ENCODE measurements around the gene APCDD1. TPM values are rescaled to one million over a fixed set of nuclear protein-coding genes. Genes with fewer than 3 reads are reported as not detected.

APCDD1 gene
- total and polyA plus RNA-seq, 8 donors, result 5.6 to 31.1 (median 16.4) TPM

GRCh38 chr18:10439898-10440297, 14.5 kb upstream of the APCDD1 start:
- no peak for DNase-seq
- Histone ChIP-seq H3K27me3 (no peaks in the 10 kb centered on the region), H3K4me3 (no peak overlapping the region), H3K27ac (no peak overlapping the region), H3K9me3 (no peaks in the 10 kb centered on the region), H3K36me3 (no peaks in the 10 kb centered on the region), H3K4me1 (no peaks in the 10 kb centered on the region)
- intact Hi-C loops (cut with DNase I), result loop anchor here in 1 of 3 donors (10.0 kb wide), 1 partner anchor 1005 kb away; no protein-coding TSS in a partner anchor
- TF ChIP-seq CTCF (IDR thresholded peaks at IDR 0.05), result no peak
- ATAC-seq, result no peak
- FAIRE-seq, result no peak
- 87% methylated on average over 8 of the region's 8 CpGs for WGBS, 2 donors

- no peak overlapping the region for H3K27ac ChIP-seq
- H3K27me3 ChIP-seq, result no peaks in the 10 kb centered on the region
- DNase-seq (no peak), FAIRE-seq (no peak), ATAC-seq (no peak)
- 91 to 93% methylated on average over 3 of the region's 3 CpGs for WGBS, 2 donors
- no peak for TF ChIP-seq CTCF (IDR thresholded peaks at IDR 0.05)
- no peaks in the 10 kb centered on the region for H3K9me3 ChIP-seq
- H3K36me3 ChIP-seq, result no peaks in the 10 kb centered on the region
- intact Hi-C loops (cut with DNase I), result no loop called here
- H3K4me1 ChIP-seq, result no peaks in the 10 kb centered on the region
- no peak overlapping the region for H3K4me3 ChIP-seq
These were observed 13.6 kb upstream of the APCDD1 start for GRCh38 chr18:10440884-10441283.

- H3K9me3 ChIP-seq, result no peaks in the 10 kb centered on the region
- no peak overlapping the region for H3K27ac ChIP-seq
- no peaks in the 10 kb centered on the region for H3K27me3 ChIP-seq
- FAIRE-seq, result no peak
- no peak for ATAC-seq
- DNase-seq, result no peak
- 86 to 90% methylated on average over 4 of the region's 4 CpGs for WGBS, 2 donors
- no peak for TF ChIP-seq CTCF (IDR thresholded peaks at IDR 0.05)
- H3K4me3 ChIP-seq, result no peak overlapping the region
- no peaks in the 10 kb centered on the region for H3K4me1 ChIP-seq
- intact Hi-C loops (cut with DNase I), result no loop called here
- no peaks in the 10 kb centered on the region for H3K36me3 ChIP-seq
These were observed 13.0 kb upstream of the APCDD1 start for GRCh38 chr18:10441472-10441871.

- intact Hi-C loops (cut with DNase I), result no loop called here
- no peak for FAIRE-seq
These were observed 11.9 kb upstream of the APCDD1 start for GRCh38 chr18:10442551-10442971.

More at GRCh38 chr18:10442551-10442971, 11.9 kb upstream of the APCDD1 start:
- 65 to 72% methylated on average over 4 of the region's 4 CpGs for WGBS, 2 donors
- Histone ChIP-seq H3K9me3 (no peaks in the 10 kb centered on the region), H3K27me3 (no peaks in the 10 kb centered on the region), H3K4me3 (no peak overlapping the region), H3K27ac (no peak overlapping the region), H3K36me3 (no peaks in the 10 kb centered on the region), H3K4me1 (no peaks in the 10 kb centered on the region)
- peak in 2 of 4 donors; percentile 62 to 75 for ATAC-seq
- no peak for TF ChIP-seq CTCF (IDR thresholded peaks at IDR 0.05)
- DNase-seq, result peak in 1 of 6 donors; percentile 13
